ENCODE measurements around the gene ANKS1A.

Gene ANKS1A

DNA sequence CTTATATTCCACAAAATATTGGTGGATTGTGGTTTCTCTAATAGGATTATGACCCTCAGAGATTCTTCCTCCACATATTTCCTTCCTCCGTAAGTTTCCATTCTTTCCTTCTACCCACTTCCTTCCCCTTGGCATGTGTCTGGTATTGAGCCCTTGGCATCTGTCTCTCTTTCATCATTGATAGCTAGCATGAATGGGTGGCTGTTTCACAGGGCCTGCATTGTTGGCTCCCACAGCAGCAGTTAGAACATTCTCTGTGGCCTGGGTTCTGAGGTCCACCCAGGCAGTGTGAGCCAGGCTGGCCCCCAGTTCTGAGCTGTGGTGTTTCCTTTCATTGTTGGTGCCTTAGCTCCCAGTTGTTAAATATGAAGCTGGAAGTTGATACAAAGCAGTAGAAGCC is 125.3 kb downstream of the ANKS1A start:
- no peak for DNase-seq (ENCODE audit: low spot score)
- Mint-ChIP-seq H3K4me3 (no peak overlapping the region), H3K9me3 (no peaks in the 10 kb centered on the region), H3K4me1 (ENCODE audit: low read depth) (peaks cover 9% of the 10 kb centered on the region), H3K27me3 (ENCODE audit: low read depth) (no peaks in the 10 kb centered on the region), H3K36me3 (ENCODE audit: low read depth) (no peaks in the 10 kb centered on the region), H3K27ac (no peak overlapping the region)

DNA sequence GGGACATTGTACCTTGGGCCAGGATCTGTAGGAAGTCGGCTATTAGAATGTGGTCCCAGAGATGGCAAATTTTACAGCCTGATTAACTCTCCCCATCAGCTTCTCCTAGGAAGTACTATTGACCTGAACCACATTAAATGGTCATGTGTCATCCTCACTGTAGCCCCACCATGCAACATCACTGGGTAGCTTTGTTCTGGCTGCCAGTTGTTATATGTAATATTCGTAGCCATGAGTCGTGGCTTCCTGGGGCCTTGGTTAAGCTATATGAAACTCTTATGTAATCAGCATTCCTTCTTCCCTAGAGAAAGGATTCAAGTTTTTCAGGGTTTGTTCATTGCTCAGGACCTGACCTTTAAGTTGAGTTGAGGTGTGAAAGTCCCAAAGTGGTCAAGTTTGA is 125.7 kb downstream of the ANKS1A start:
- no peak overlapping the region for H3K4me3 Mint-ChIP-seq
- peaks cover 9% of the 10 kb centered on the region for H3K4me1 Mint-ChIP-seq (ENCODE audit: low read depth)
- H3K27ac Mint-ChIP-seq: no peak overlapping the region
- H3K9me3 Mint-ChIP-seq: no peaks in the 10 kb centered on the region
- no peaks in the 10 kb centered on the region for H3K27me3 Mint-ChIP-seq (ENCODE audit: low read depth)
- DNase-seq (ENCODE audit: low spot score): no peak
- H3K36me3 Mint-ChIP-seq (ENCODE audit: low read depth): no peaks in the 10 kb centered on the region

- DNase-seq (ENCODE audit: low spot score): no peak
- Mint-ChIP-seq H3K36me3 (ENCODE audit: low read depth) (no peaks in the 10 kb centered on the region), H3K4me1 (ENCODE audit: low read depth) (peaks cover 9% of the 10 kb centered on the region), H3K9me3 (no peaks in the 10 kb centered on the region), H3K27ac (no peak overlapping the region), H3K27me3 (ENCODE audit: low read depth) (no peaks in the 10 kb centered on the region), H3K4me3 (no peak overlapping the region)
Observed at GRCh38 chr6:35015476-35015875, 126.4 kb downstream of the ANKS1A start.

DNA sequence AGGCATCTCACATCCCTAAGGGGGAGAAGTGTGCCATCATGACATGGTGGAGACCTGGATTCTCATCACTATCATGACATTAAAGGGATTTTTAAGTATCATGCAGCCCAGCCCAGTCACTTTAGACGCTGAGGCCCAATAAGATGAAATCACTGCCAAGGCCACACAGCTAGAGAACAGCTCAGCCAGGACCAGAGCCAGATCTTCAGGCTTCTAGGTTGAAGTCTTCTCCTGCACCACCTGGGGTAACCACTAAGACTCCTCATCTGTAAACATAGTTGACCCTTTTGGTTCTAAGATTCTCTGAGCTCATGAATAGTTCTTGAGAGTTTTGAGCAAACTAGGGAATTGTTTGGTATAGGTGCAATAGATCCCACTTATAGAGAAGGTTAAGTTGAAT is 126.9 kb downstream of the ANKS1A start:
- H3K4me1 Mint-ChIP-seq (ENCODE audit: low read depth): peaks cover 6% of the 10 kb centered on the region
- no peak overlapping the region for H3K4me3 Mint-ChIP-seq
- DNase-seq (ENCODE audit: low spot score): no peak
- no peaks in the 10 kb centered on the region for H3K36me3 Mint-ChIP-seq (ENCODE audit: low read depth)
- H3K27ac Mint-ChIP-seq: no peak overlapping the region
- H3K9me3 Mint-ChIP-seq: no peaks in the 10 kb centered on the region
- no peaks in the 10 kb centered on the region for H3K27me3 Mint-ChIP-seq (ENCODE audit: low read depth)

DNA sequence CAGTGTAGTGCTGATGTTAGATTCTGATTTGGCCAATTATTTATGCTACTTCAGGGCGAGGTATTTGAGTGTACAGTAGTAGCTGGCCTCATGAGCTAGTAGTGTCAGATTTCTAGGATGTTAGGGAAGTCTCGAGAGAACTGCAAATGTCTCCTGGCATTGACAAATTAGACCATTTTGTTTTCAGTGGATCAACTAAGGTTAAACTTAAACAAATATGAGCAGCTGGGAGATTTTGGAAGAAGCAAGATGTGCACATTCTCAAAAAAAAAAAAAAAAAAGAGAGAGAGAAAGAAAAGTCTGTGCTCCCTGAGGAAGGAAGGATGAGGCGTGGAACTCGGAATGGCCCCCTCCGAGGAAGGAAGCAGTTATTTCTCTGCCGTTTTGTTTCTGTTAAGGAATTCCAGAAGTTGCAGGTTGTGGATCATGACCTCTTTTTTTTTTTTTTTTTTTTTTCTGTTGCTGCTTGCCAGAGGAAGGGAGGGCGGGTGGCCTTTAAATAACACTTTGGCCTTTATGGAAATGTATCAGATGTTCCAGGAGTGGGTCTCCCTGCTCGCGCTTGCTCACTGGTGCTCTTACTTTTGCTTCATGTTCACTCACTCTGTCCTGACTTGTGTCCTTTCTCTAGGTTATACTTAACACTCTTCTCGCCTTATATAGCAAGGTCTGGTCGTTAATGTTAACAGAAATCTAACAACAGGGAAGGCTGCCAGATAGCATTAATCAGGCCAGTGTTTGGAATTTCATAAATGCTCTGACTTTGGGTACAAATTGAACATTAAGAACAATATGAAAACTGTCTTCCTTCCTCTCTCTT is 127.7 kb downstream of the ANKS1A start:
- no peak overlapping the region for H3K27ac Mint-ChIP-seq
- H3K27me3 Mint-ChIP-seq (ENCODE audit: low read depth): no peaks in the 10 kb centered on the region
- no peak for DNase-seq (ENCODE audit: low spot score)
- no peaks in the 10 kb centered on the region for H3K9me3 Mint-ChIP-seq
- H3K36me3 Mint-ChIP-seq (ENCODE audit: low read depth): no peaks in the 10 kb centered on the region
- peaks cover 2% of the 10 kb centered on the region for H3K4me1 Mint-ChIP-seq (ENCODE audit: low read depth)
- H3K4me3 Mint-ChIP-seq: no peak overlapping the region

DNA sequence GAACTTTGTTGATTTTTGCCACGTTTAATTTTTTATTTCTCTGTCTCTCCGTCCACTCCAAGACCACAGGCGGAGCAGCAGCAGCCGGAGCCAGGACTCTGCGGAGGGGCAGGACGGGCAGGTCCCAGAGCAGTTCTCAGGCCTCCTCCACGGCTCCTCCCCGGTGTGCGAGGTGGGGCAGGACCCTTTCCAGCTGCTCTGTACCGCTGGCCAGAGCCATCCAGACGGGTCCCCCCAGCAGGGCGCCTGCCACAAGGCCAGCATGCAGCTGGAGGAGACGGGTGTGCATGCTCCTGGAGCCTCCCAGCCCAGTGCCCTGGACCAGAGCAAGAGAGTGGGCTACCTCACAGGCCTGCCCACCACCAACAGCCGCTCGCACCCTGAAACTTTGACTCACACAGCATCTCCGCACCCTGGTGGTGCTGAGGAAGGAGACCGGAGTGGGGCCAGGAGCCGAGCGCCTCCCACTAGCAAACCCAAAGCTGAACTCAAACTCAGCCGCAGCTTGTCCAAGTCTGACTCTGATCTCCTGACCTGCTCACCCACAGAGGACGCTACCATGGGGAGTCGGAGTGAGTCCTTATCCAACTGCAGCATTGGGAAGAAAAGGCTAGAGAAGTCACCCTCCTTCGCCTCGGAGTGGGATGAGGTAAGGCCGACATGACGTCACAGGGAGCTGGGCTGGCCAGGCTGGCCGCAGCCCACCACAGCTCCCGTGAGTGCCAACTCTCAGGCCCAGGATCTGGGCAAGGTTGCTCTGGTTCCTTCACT is 128.5 kb downstream of the ANKS1A start:
- no peak for DNase-seq (ENCODE audit: low spot score)
- H3K27ac Mint-ChIP-seq: no peak overlapping the region

GRCh38 chr6:35018182-35018519 is 129.1 kb downstream of the ANKS1A start:
- Mint-ChIP-seq H3K4me3 (no peak overlapping the region), H3K4me1 (ENCODE audit: low read depth) (no peaks in the 10 kb centered on the region), H3K27ac (no peak overlapping the region), H3K27me3 (ENCODE audit: low read depth) (no peaks in the 10 kb centered on the region), H3K36me3 (ENCODE audit: low read depth) (no peaks in the 10 kb centered on the region), H3K9me3 (no peaks in the 10 kb centered on the region)
- DNase-seq (ENCODE audit: low spot score): no peak

More for the DNA sequence above, 128.5 kb downstream of the ANKS1A start:
- Mint-ChIP-seq H3K4me3 (no peak overlapping the region), H3K4me1 (ENCODE audit: low read depth) (no peaks in the 10 kb centered on the region), H3K9me3 (no peaks in the 10 kb centered on the region), H3K27me3 (ENCODE audit: low read depth) (no peaks in the 10 kb centered on the region), H3K36me3 (ENCODE audit: low read depth) (no peaks in the 10 kb centered on the region)

DNA sequence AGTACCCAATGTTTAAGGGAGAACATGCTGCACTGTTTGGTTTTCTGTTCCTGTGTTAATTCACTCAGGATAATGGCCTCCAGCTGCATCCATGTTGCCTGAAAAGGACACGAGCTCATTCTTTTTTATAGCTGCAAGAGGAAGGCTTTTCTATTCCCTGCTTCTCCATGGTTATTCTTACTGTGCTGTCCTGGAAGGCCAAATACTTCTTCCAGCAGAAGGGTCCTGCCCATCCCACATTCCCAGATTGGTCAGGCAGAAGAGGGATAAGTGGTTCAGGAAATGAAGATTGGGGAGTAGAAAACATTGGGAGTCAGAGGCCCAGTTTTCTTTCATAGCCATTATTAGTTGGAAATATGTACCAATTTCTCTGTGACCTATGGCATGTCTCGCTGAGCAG is 129.7 kb downstream of the ANKS1A start:
- Mint-ChIP-seq H3K4me3 (no peak overlapping the region), H3K27me3 (ENCODE audit: low read depth) (no peaks in the 10 kb centered on the region), H3K36me3 (ENCODE audit: low read depth) (no peaks in the 10 kb centered on the region), H3K4me1 (ENCODE audit: low read depth) (no peaks in the 10 kb centered on the region), H3K27ac (no peak overlapping the region), H3K9me3 (no peaks in the 10 kb centered on the region)
- DNase-seq (ENCODE audit: low spot score): no peak

- Mint-ChIP-seq H3K27me3 (ENCODE audit: low read depth) (no peaks in the 10 kb centered on the region), H3K4me3 (no peak overlapping the region), H3K9me3 (no peaks in the 10 kb centered on the region), H3K36me3 (ENCODE audit: low read depth) (no peaks in the 10 kb centered on the region), H3K4me1 (ENCODE audit: low read depth) (no peaks in the 10 kb centered on the region), H3K27ac (no peak overlapping the region)
- no peak for DNase-seq (ENCODE audit: low spot score)
Observed at GRCh38 chr6:35019171-35019570, 130.1 kb downstream of the ANKS1A start.

DNA sequence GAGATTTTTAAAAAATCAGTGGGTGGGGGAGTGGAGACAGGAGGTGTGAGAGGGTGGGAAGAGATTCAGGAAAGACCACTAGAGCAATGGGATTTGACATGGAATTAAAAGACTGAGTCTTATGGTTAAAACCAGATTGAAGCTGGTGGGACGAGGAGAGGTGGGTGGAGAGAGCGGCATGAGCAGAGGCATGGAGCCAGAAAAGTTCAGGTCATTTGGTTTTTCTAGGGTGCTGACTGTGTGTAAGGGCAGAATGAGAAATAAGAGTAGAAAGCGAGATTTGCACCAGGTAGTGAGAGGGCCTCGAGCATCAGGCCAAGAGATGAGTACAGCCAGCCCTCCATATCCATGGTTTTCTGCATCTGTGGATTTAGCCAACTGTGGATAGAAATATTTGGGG is 130.8 kb downstream of the ANKS1A start:
- DNase-seq (ENCODE audit: low spot score): no peak
- Mint-ChIP-seq H3K4me1 (ENCODE audit: low read depth) (no peaks in the 10 kb centered on the region), H3K4me3 (no peak overlapping the region), H3K27ac (no peak overlapping the region), H3K27me3 (ENCODE audit: low read depth) (no peaks in the 10 kb centered on the region), H3K36me3 (ENCODE audit: low read depth) (no peaks in the 10 kb centered on the region), H3K9me3 (no peaks in the 10 kb centered on the region)

DNA sequence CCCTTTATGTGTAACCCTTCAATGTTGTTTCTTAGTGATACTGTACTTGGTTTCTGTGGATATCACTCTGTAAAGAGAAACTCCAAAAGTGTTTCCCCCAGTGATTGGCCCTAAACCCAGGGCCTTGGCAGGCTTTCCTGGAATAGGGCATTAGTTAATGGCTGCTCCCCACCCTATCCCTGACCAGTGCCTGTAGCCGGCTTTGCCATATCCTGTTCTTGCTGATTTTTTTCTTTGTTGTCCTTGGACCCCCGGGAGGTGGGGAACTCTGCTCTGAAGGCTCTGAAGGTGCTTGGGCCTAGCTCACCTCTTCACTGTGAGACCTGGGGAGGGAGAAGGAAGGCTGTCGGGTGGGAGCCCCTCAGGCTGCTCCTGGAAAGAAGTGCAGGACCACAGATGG is 131.9 kb downstream of the ANKS1A start:
- no peak overlapping the region for H3K4me3 Mint-ChIP-seq

GRCh38 chr6:35023091-35024000 is 134.3 kb downstream of the ANKS1A start:
- Mint-ChIP-seq H3K36me3 (ENCODE audit: low read depth) (no peaks in the 10 kb centered on the region), H3K27me3 (ENCODE audit: low read depth) (no peaks in the 10 kb centered on the region), H3K4me3 (no peak overlapping the region), H3K9me3 (no peaks in the 10 kb centered on the region), H3K4me1 (ENCODE audit: low read depth) (no peaks in the 10 kb centered on the region), H3K27ac (no peak overlapping the region)
- no peak for DNase-seq (ENCODE audit: low spot score)

More for the DNA sequence above, 131.9 kb downstream of the ANKS1A start:
- Mint-ChIP-seq H3K4me1 (ENCODE audit: low read depth) (no peaks in the 10 kb centered on the region), H3K27me3 (ENCODE audit: low read depth) (no peaks in the 10 kb centered on the region), H3K36me3 (ENCODE audit: low read depth) (no peaks in the 10 kb centered on the region), H3K9me3 (no peaks in the 10 kb centered on the region), H3K27ac (no peak overlapping the region)
- no peak for DNase-seq (ENCODE audit: low spot score)

DNA sequence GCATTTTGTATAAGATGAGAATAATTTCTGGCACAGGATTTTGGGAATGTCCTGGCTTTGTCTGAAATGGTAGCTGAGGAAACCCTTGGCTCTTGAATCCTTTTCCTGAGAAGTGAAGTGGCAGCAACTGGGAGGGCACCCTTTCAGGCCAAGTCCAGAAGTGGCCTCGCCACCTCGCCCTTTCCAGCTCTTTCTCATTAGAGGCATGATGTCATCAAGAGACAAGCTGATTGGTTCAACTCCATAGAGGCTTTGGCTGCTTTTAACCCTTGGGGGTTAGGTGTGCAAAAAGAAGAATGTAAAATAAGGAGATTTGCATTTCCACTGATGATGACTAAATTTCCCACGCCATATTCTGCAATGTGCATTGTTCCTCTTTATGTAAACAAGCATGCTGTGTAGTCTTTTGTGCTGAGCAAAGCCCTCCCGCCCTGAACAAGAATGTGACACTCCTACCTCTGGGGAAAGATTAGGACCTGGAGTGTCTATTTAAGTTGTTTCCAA is 135.5 kb downstream of the ANKS1A start:
- H3K36me3 Mint-ChIP-seq (ENCODE audit: low read depth): no peaks in the 10 kb centered on the region

More for the DNA sequence above, 135.5 kb downstream of the ANKS1A start:
- Mint-ChIP-seq H3K4me3 (no peak overlapping the region), H3K27ac (no peak overlapping the region), H3K4me1 (ENCODE audit: low read depth) (no peaks in the 10 kb centered on the region), H3K9me3 (no peaks in the 10 kb centered on the region), H3K27me3 (ENCODE audit: low read depth) (no peaks in the 10 kb centered on the region)
- DNase-seq (ENCODE audit: low spot score): no peak
